PC-3 (cell line): Measurements from ENCODE around the gene NINJ2. TPM values are rescaled to one million over a fixed set of nuclear protein-coding genes. Genes with fewer than 3 reads are reported as not detected.

Experiments used
- ATAC-seq: fragments of 200-7000 bp; cut with Tn5 transposase; 2 replicates; pipeline ENCODE4 v1.9.1; 2020; ENCODE audit warnings: mild to moderate bottlenecking, moderate library complexity
- BruUV-seq: library from RNA; stranded (reverse); fragments of 400-500 nt; replicated peaks from 2 replicates; lab custom pipeline; 2021; lab: Mats Ljungman, UMichigan
- CTCF ChIA-PET: fragments of 300-600 bp; sonication (Branson Sonifier 250); formaldehyde crosslinking; loops from one replicate; lab custom pipeline; 2022; ENCODE audit warnings: antibody characterized with exemption; lab: Charles Lee
- POLR2A ChIA-PET: fragments of 300-600 bp; sonication (Branson Sonifier 250); formaldehyde crosslinking; loops from one replicate; lab custom pipeline; 2022; ENCODE audit warnings: antibody characterized with exemption; ENCODE audit not compliant: unreplicated experiment; lab: Charles Lee
- DNase-seq: peaks from one replicate; pipeline ENCODE4 v3.0.0-alpha.2; 2015
- H2AFZ ChIP-seq: fragments of 300-600 bp; sonication (generic); 2 replicates; pipeline ENCODE4 v1.6.0; 2016; ENCODE audit warnings: antibody characterized with exemption, low read length
- H3F3A ChIP-seq: fragments of 300-600 bp; sonication (generic); one replicate; pipeline ENCODE4 v1.6.0; 2017; ENCODE audit warnings: antibody characterized with exemption, low read length, control low read depth, mild to moderate bottlenecking; ENCODE audit not compliant: unreplicated experiment
- H3K27ac ChIP-seq: fragments of 300-600 bp; sonication (generic); 2 replicates; pipeline ENCODE4 v1.5.1; 2016; ENCODE audit warnings: mild to moderate bottlenecking, low read length
- H3K27me3 ChIP-seq: fragments of 300-600 bp; sonication (generic); 2 replicates; pipeline ENCODE4 v1.6.1; 2016; ENCODE audit warnings: low read length, mixed read lengths
- H3K36me3 ChIP-seq: fragments of 300-600 bp; sonication (generic); 2 replicates; pipeline ENCODE4 v1.6.1; 2016; ENCODE audit warnings: low read depth, mixed run types, low read length, mixed read lengths
- H3K4me1 ChIP-seq: fragments of 300-600 bp; sonication (generic); 2 replicates; pipeline ENCODE4 v1.5.1; 2016; ENCODE audit warnings: low read length; ENCODE audit not compliant: insufficient read depth
- H3K4me2 ChIP-seq: fragments of 300-600 bp; sonication (generic); 2 replicates; pipeline ENCODE4 v1.6.0; 2016; ENCODE audit warnings: low read length
- H3K4me3 ChIP-seq: fragments of 300-600 bp; sonication (generic); 2 replicates; pipeline ENCODE4 v1.5.1; 2016; ENCODE audit warnings: mild to moderate bottlenecking, low read length, mixed read lengths
- H3K79me2 ChIP-seq: fragments of 300-600 bp; sonication (generic); 2 replicates; pipeline ENCODE4 v1.6.1; 2017; ENCODE audit warnings: low read length, mixed read lengths
- H3K9ac ChIP-seq: fragments of 300-600 bp; sonication (generic); 2 replicates; pipeline ENCODE4 v1.6.0; 2016; ENCODE audit warnings: mild to moderate bottlenecking, low read length
- H3K9me2 ChIP-seq: fragments of 300-600 bp; sonication (generic); replicated peaks from 2 replicates; pipeline ENCODE4 v1.6.1; 2016; ENCODE audit warnings: mixed run types, low read length, mixed read lengths
- H3K9me3 ChIP-seq: fragments of 300-600 bp; sonication (generic); 2 replicates; pipeline ENCODE4 v1.6.1; 2016; ENCODE audit warnings: low read length, mixed read lengths
- H4K20me1 ChIP-seq: fragments of 300-600 bp; sonication (generic); 2 replicates; pipeline ENCODE4 v1.6.1; 2016; ENCODE audit warnings: low read length, mixed read lengths
- EZH2 ChIP-seq: fragments of 300-600 bp; sonication (generic); IDR thresholded peaks from one replicate; pipeline ENCODE4 v1.6.1; 2017; ENCODE audit warnings: antibody characterized with exemption, mild to moderate bottlenecking, low read length; ENCODE audit not compliant: unreplicated experiment
- EZH2phosphoT487 ChIP-seq: fragments of 300-600 bp; sonication (generic); IDR thresholded peaks from 2 replicates; pipeline ENCODE4 v1.6.1; 2018; ENCODE audit warnings: mild to moderate bottlenecking, antibody characterized with exemption, low read length, borderline replicate concordance
- intact Hi-C: fragments of 100-400 bp; cut with micrococcal nuclease; formaldehyde crosslinking; loops from 2 replicates; pipeline ENCODE4 v1.9.0; 2023
- total RNA-seq: library from RNA; depleted of rRNA; stranded (reverse); fragments of >200 nt; gene quantifications from 2 replicates; pipeline ENCODE4 v1.2.3, GENCODE V29; 2014
- TF ChIP-seq, protein P1 (sequence below): fragments of 300-600 bp; sonication (generic); conservative IDR thresholded peaks from 2 replicates; pipeline ENCODE4 v1.5.1; 2017; ENCODE audit warnings: antibody characterized with exemption, low read depth, mild to moderate bottlenecking, low read length

The NINJ2 gene
- total RNA-seq, 1 experiment from 2014 or later, result not detected

DNA sequence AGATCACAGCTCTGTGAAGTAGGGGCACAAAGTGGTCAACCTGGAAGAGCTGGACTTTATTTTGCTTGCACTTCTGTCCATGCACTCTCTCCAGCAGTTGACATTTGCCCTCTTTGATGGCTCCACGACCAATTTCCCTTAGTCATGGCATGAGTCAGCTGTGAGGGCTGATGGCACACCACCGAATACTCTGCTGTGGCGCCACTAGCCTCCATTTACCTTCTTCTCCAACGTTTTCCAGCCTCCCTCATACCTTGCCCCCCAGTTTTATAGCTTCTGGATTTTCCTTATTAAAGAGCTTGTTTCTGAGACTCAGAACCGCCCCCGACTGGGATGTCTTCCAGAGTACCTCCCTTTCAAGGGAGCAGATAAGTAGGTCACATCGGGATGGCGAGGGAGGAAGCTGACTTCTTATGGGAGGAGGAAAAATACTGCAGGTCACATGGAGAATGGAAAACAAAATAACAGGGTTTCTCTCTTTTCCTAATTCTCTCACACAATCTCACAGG lies 17.6 kb downstream of the NINJ2 start:
- H3K9me2 ChIP-seq, result no peaks in the 10 kb centered on the region
- no peaks in the 10 kb centered on the region for H3K27me3 ChIP-seq
- ChIA-PET CTCF (interaction anchor here (1.0 kb wide), 1 partner anchor 105 kb away, joined by 3 read pairs; no protein-coding TSS in a partner anchor), POLR2A (no interaction called here)
- no peaks in the 10 kb centered on the region for H3K9me3 ChIP-seq
- H3K4me1 ChIP-seq, result peaks cover 18% of the 10 kb centered on the region
- H4K20me1 ChIP-seq, result no peaks in the 10 kb centered on the region
- H3K4me2 ChIP-seq, result no peak overlapping the region
- no peaks in the 10 kb centered on the region for H3K79me2 ChIP-seq
- no TSS peak for BruUV-seq
- H2AFZ ChIP-seq, result no peak overlapping the region
- ATAC-seq, result no peak
- intact Hi-C loops, result no loop called here
- DNase-seq, result peak; percentile 46
- H3K9ac ChIP-seq, result no peak overlapping the region
- no peaks in the 10 kb centered on the region for H3K36me3 ChIP-seq
- H3F3A ChIP-seq, result no peaks in the 10 kb centered on the region
- H3K4me3 ChIP-seq, result no peak overlapping the region
- no peak overlapping the region for H3K27ac ChIP-seq
- TF ChIP-seq EZH2phosphoT487 (no peak), EZH2 (no peak)
- TF ChIP-seq, protein P1, sequence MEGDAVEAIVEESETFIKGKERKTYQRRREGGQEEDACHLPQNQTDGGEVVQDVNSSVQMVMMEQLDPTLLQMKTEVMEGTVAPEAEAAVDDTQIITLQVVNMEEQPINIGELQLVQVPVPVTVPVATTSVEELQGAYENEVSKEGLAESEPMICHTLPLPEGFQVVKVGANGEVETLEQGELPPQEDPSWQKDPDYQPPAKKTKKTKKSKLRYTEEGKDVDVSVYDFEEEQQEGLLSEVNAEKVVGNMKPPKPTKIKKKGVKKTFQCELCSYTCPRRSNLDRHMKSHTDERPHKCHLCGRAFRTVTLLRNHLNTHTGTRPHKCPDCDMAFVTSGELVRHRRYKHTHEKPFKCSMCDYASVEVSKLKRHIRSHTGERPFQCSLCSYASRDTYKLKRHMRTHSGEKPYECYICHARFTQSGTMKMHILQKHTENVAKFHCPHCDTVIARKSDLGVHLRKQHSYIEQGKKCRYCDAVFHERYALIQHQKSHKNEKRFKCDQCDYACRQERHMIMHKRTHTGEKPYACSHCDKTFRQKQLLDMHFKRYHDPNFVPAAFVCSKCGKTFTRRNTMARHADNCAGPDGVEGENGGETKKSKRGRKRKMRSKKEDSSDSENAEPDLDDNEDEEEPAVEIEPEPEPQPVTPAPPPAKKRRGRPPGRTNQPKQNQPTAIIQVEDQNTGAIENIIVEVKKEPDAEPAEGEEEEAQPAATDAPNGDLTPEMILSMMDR, result no peak

DNA sequence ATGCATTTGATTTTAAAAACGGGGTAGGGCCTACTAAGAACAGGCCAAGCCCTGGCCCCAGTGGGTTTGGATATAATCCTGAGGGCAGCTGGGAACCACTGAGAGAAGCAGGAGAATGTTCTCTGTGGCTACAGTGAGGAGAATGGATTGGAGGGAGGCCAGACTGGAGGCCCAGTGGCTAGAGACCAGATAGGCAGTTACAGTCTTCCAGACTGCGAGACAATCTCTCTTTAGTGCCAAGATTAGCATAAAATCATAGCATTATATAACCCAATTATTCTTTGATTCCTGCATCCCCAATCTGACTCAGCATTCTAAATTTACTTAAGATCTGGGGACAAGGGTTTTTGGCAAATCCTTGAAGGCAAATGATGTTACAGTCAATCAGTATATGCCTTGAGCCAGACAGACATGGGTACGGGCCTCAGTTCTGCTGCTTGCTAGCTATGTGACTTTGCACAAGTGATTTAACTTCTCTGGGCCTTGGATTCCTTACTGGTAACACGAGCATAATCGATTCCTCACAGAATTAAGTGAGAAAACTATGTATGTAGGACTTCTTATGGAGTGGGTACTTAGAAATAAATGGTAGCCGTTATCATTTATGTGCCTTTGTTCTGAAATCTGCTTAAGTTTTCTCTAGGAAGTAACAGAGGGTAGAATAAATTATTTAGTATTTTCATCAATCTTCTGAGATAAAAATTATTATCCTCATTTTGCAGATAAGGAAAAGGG lies 18.3 kb downstream of the NINJ2 start:
- no peak overlapping the region for H2AFZ ChIP-seq
- POLR2A ChIA-PET, result no interaction called here
- H3K4me3 ChIP-seq, result no peak overlapping the region
- H3K4me2 ChIP-seq, result no peak overlapping the region
- H3K9me3 ChIP-seq, result no peaks in the 10 kb centered on the region
- intact Hi-C loops, result no loop called here
- peaks cover 18% of the 10 kb centered on the region for H3K4me1 ChIP-seq
- H3K9ac ChIP-seq, result no peak overlapping the region
- no TSS peak for BruUV-seq
- no peaks in the 10 kb centered on the region for H4K20me1 ChIP-seq
- H3K79me2 ChIP-seq, result no peaks in the 10 kb centered on the region
- TF ChIP-seq EZH2 (no peak), EZH2phosphoT487 (no peak)
- TF ChIP-seq, protein P1, result no peak
- no peaks in the 10 kb centered on the region for H3F3A ChIP-seq
- DNase-seq (no peak), ATAC-seq (no peak)
- no peak overlapping the region for H3K27ac ChIP-seq
- H3K36me3 ChIP-seq, result no peaks in the 10 kb centered on the region
- no peaks in the 10 kb centered on the region for H3K27me3 ChIP-seq
- CTCF ChIA-PET, result interaction anchor here (1.0 kb wide), 1 partner anchor 106 kb away, joined by 3 read pairs; no protein-coding TSS in a partner anchor
- no peaks in the 10 kb centered on the region for H3K9me2 ChIP-seq

DNA sequence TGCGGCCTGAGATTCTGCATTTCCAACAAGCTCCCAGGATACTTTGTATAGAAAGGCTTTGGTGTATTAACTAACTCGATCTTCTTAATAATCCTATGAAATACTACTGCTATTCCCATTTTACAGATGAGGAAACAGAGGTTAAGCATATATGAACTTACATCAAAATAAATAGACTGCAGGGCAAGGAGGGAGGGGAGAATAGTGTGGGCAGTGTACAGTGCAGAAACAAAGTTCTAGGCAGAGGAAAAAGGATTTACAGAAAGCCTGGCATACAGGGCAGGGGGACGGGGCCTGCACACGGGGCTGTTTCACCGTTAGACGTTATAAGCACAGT lies 19.0 kb downstream of the NINJ2 start:
- ATAC-seq, result no peak
- no peak overlapping the region for H3K9ac ChIP-seq
- POLR2A ChIA-PET, result no interaction called here
- no peak overlapping the region for H3K4me3 ChIP-seq
- no TSS peak for BruUV-seq
- H3K4me1 ChIP-seq, result peaks cover 18% of the 10 kb centered on the region
- no peaks in the 10 kb centered on the region for H3K9me3 ChIP-seq
- no peak overlapping the region for H2AFZ ChIP-seq
- TF ChIP-seq EZH2phosphoT487 (no peak), EZH2 (no peak)
- TF ChIP-seq, protein P1, result no peak
- CTCF ChIA-PET, result no interaction called here
- intact Hi-C loops, result no loop called here
- H3F3A ChIP-seq, result no peaks in the 10 kb centered on the region
- no peaks in the 10 kb centered on the region for H3K79me2 ChIP-seq
- DNase-seq, result no peak
- no peaks in the 10 kb centered on the region for H3K36me3 ChIP-seq
- no peak overlapping the region for H3K27ac ChIP-seq
- H3K9me2 ChIP-seq, result no peaks in the 10 kb centered on the region
- no peak overlapping the region for H3K4me2 ChIP-seq
- no peaks in the 10 kb centered on the region for H4K20me1 ChIP-seq
- H3K27me3 ChIP-seq, result no peaks in the 10 kb centered on the region
